Body of pancreas (tissue), 4 donors: ENCODE results near the gene TRMT10B. TPM values are rescaled to one million over a fixed set of nuclear protein-coding genes. Genes with fewer than 3 reads are reported as not detected.

Experiments used
- ATAC-seq: fragments of 150-250 bp; one replicate; pipeline ENCODE4 v1.9.1; 2016
- DNase-seq, 4 donors: peaks; one replicate each; pipeline ENCODE4 v3.0.0-alpha.2; 2019
- H3K27ac ChIP-seq, 4 donors: fragments of 200-600 bp; sonication (generic); 1 replicate in 3 of 4; 2 replicates in 1 of 4; pipeline versions ENCODE4 v1.5.1 to v1.6.1; 2016 to 2019; ENCODE audit warnings: mild to moderate bottlenecking in 1 of 4, mixed read lengths in 1 of 4, moderate library complexity in 1 of 4
- H3K27me3 ChIP-seq, 2 donors: fragments of 200-600 bp; sonication (generic); one replicate each; pipeline ENCODE4 v1.6.0; 2016; ENCODE audit warnings: mild to moderate bottlenecking in 1 of 2
- H3K36me3 ChIP-seq, 2 donors: fragments of 200-600 bp; sonication (generic); replicated peaks in 1 of 2; 2 replicates each; pipeline ENCODE4 v1.5.1; 2016; ENCODE audit warnings: low read depth in 2 of 2; ENCODE audit not compliant: insufficient read depth in 1 of 2
- H3K4me1 ChIP-seq: fragments of 200-600 bp; sonication (generic); one replicate; pipeline ENCODE4 v1.6.0; 2016
- H3K4me3 ChIP-seq, 2 donors: fragments of 200-600 bp; sonication (generic); 1 replicate in 1 of 2; 2 replicates in 1 of 2; pipeline ENCODE4 v1.5.1; 2016 to 2019
- H3K9me3 ChIP-seq, 3 donors: fragments of 200-600 bp; sonication (generic); 1 replicate in 2 of 3; 2 replicates in 1 of 3; pipeline ENCODE4 v1.5.1; 2016
- CTCF ChIP-seq, 7 experiments: fragments of 450-650 bp in 4 of 7; fragments of 200-600 bp in 3 of 7; sonication (generic) in 3 of 7; IDR thresholded peaks; one replicate each; pipeline ENCODE4 v1.5.1; 2016 to 2019; ENCODE audit warnings: antibody characterized with exemption in 7 of 7
- POLR2A ChIP-seq, 3 donors: fragments of 450-650 bp; IDR thresholded peaks; one replicate each; pipeline ENCODE4 v1.6.1; 2016; ENCODE audit warnings: antibody characterized with exemption in 3 of 3, mild to moderate bottlenecking in 2 of 3
- WGBS, 2 donors: methylation state at CpG; one replicate each; pipeline ENCODE4 v1.1.5; 2017; 5-methylcytosine and 5-hydroxymethylcytosine counted together
- intact Hi-C: fragments of 100-400 bp; cut with DNase I; formaldehyde crosslinking; loops from one replicate; pipeline ENCODE4 v1.15.1; 2023
- total RNA-seq, 2 donors: library from RNA; depleted of rRNA; stranded (reverse); fragments of >200 nt; gene quantifications; one replicate each; pipeline ENCODE4 v1.1.0, GENCODE V29; 2016

Gene TRMT10B
- total RNA-seq, 2 donors from 2014 or later, result 2.6 to 6.7 TPM

DNA sequence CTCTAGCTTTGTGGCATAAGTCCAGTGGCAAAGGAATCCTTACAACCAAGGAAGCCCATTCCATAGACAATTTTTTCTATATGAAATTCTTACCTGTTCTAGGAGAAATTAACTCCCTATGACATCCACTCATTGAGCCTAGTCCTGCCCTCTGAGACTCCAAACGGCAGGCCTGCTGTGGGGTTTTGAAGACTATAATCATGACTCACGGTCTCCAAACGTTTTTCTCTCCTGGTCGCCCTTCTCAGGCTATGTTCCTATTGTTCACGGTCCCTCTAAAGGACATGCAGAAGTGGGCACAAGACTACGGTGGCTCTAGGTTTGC is 30.6 kb downstream of the TRMT10B start:
- no peaks in the 10 kb centered on the region for H3K9me3 ChIP-seq
- TF ChIP-seq CTCF (IDR thresholded peaks at IDR 0.05) (no peak), POLR2A (IDR thresholded peaks at IDR 0.05) (no peak)
- ATAC-seq (no peak), DNase-seq (no peak)
- intact Hi-C loops, result no loop called here
- H3K27ac ChIP-seq, result peak overlapping the region in 3 of 4 donors; percentile 5 to 78 (median 76)
- 2% methylated on average over 6 of the region's 6 CpGs for WGBS, 2 donors
- H3K4me1 ChIP-seq, result peaks cover 26% of the 10 kb centered on the region
- H3K4me3 ChIP-seq, result peak overlapping the region; percentile 69 to 85
- peaks cover 4 to 10% of the 10 kb centered on the region in 2 donors for H3K36me3 ChIP-seq
- no peaks in the 10 kb centered on the region for H3K27me3 ChIP-seq

GRCh38 chr9:37784616-37785483 is 31.2 kb downstream of the TRMT10B start, which contains the start of gene EXOSC3:
Gene EXOSC3, minus strand, starts transcription at chr9:37785064. Its CDS starts 20 bp downstream, at chr9:37785044.
- WGBS, 2 donors, result 0 to 2% methylated on average over 12 to 73 of the region's 73 CpGs
- ATAC-seq (peak; percentile 95), DNase-seq (peak; percentile 85 to 90 (median 88))
- H3K36me3 ChIP-seq, result peaks cover 4 to 10% of the 10 kb centered on the region in 2 donors
- intact Hi-C loops, result no loop called here
- H3K27me3 ChIP-seq, result no peaks in the 10 kb centered on the region
- peaks cover 26% of the 10 kb centered on the region for H3K4me1 ChIP-seq
- H3K27ac ChIP-seq, result peak within 1 kb of the TSS; percentile 5 to 78 (median 42)
- TF ChIP-seq CTCF (IDR thresholded peaks at IDR 0.05) (peak in 4 of 7 experiments; percentile 9 to 38 (median 32)), POLR2A (IDR thresholded peaks at IDR 0.05) (peak; percentile 34 to 84 (median 84))
- H3K9me3 ChIP-seq, result no peaks in the 10 kb centered on the region
- peak within 1 kb of the TSS; percentile 69 to 85 for H3K4me3 ChIP-seq

- H3K27ac ChIP-seq, result no peak overlapping the region
- no peak for DNase-seq
Observed at GRCh38 chr9:37787059-37787458, 33.5 kb downstream of the TRMT10B start.

GRCh38 chr9:37788332-37788731 is 34.7 kb downstream of the TRMT10B start:
- DNase-seq (no peak), ATAC-seq (no peak)
- TF ChIP-seq CTCF (IDR thresholded peaks at IDR 0.05) (no peak), POLR2A (IDR thresholded peaks at IDR 0.05) (no peak)
- no peaks in the 10 kb centered on the region for H3K36me3 ChIP-seq
- H3K4me3 ChIP-seq, result no peak overlapping the region
- no peaks in the 10 kb centered on the region for H3K9me3 ChIP-seq
- H3K27me3 ChIP-seq, result no peaks in the 10 kb centered on the region
- intact Hi-C loops, result no loop called here
- H3K4me1 ChIP-seq, result peaks cover 12% of the 10 kb centered on the region
- WGBS, 2 donors, result 66% methylated on average over 6 of the region's 6 CpGs
- H3K27ac ChIP-seq, result no peak overlapping the region

More at GRCh38 chr9:37787059-37787458, 33.5 kb downstream of the TRMT10B start:
- intact Hi-C loops, result no loop called here
- Histone ChIP-seq H3K4me1 (peaks cover 25% of the 10 kb centered on the region), H3K4me3 (no peak overlapping the region), H3K9me3 (no peaks in the 10 kb centered on the region), H3K27me3 (no peaks in the 10 kb centered on the region), H3K36me3 (peaks cover 3 to 4% of the 10 kb centered on the region in 2 donors)
- TF ChIP-seq POLR2A (IDR thresholded peaks at IDR 0.05) (no peak), CTCF (IDR thresholded peaks at IDR 0.05) (no peak)
- 43 to 66% methylated on average over 26 to 45 of the region's 45 CpGs for WGBS, 2 donors
- ATAC-seq, result no peak
